ENCODE data around the gene SLC4A8.

Gene SLC4A8

DNA sequence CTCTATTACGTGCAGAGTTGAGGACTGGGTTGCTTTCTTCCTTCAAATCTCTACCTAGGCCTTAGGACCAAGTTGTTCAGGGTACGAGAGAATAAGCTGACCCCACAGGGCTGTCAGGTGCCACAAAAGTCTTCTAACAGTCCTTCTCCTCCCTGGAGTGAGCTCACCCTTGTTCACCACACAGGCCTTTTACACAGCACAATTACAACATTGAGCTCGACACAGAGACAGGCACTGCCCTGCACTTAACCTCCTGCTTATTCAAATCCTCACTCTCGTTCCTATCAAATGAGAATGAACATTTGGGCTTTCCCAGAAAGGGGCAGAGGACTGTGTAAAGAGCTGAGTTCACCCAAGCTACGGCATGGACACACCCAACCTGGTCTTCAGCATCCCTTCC lies 35.8 kb upstream of the SLC4A8 start:
- Histone ChIP-seq H3K9me3 (ENCODE audit: control insufficient read depth in 1 of 2, low read length in 2 of 2) (no peaks in the 10 kb centered on the region), H3K27me3 (ENCODE audit: low read depth, low read length) (no peaks in the 10 kb centered on the region), H3K4me3 (ENCODE audit: low read depth in 1 of 2, low read length in 2 of 2) (no peak overlapping the region), H3K36me3 (ENCODE audit: control insufficient read depth in 1 of 2, insufficient read depth in 2 of 2, low read length in 2 of 2) (no peaks in the 10 kb centered on the region), H3K27ac (ENCODE audit: low read length) (no peak overlapping the region), H3K4me1 (ENCODE audit: control insufficient read depth in 1 of 2, insufficient read depth in 2 of 2, low read length in 2 of 2) (peaks cover 0 to 13% of the 10 kb centered on the region in 2 donors)

DNA sequence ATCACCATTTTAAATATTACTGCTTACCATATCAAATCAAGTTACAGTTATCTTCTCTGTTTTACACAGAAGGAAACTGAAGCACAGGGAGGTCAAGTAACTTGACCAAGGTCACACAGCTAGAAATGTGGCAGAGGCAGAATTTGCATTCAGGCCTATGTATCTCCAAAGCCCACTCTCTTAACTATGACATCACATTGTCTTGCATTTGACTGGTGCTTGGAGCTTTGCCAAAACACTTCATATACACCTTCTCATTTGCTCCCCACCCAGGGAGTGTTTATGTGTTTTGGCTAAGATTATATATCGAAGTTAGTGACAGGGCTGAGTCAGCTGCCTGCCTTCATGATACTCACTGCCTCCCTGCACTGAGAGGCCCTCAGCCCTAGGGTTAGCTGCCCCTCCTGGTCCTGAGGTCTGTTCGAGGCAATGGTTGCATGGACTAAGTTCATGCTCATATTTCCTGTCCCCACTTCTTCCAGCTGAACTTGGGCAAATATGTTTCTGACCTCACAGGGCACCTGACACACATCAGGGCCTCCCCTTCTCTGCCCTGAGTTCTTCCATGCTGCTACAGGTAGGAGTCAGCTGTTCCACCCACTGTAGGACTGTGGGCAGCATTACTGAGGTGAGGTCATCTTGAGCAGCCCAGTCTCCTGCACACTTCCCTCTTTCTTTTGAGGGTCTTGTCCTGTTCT lies 35.2 kb upstream of the SLC4A8 start:
- no peak overlapping the region for H3K27ac ChIP-seq (ENCODE audit: low read length)
- no peak overlapping the region for H3K4me3 ChIP-seq (ENCODE audit: low read depth in 1 of 2, low read length in 2 of 2)

DNA sequence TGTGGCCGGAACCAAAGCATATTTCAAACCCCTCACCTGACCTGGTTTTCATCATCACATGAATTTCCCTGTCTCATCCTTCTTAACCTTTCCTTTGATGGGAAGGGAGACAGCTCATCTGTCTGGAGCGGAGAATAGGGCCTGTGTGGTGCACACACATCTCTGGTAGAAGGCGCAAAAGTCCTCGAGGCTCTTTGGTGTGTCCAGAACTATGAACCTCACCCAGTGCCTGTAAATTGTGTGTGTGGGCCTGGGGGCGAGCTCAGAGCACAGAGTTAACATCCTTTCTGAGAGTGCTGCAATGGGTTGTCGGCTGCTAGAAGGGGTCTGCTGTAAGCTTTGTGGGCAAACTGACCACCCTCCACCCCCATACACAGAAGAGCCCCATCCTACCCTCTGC lies 34.2 kb upstream of the SLC4A8 start:
- no peak overlapping the region for H3K4me3 ChIP-seq (ENCODE audit: low read depth in 1 of 2, low read length in 2 of 2)
- H3K9me3 ChIP-seq (ENCODE audit: control insufficient read depth in 1 of 2, low read length in 2 of 2): no peaks in the 10 kb centered on the region
- no peaks in the 10 kb centered on the region for H3K27me3 ChIP-seq (ENCODE audit: low read depth, low read length)
- H3K27ac ChIP-seq (ENCODE audit: low read length): no peak overlapping the region
- H3K4me1 ChIP-seq (ENCODE audit: control insufficient read depth in 1 of 2, insufficient read depth in 2 of 2, low read length in 2 of 2): peaks cover 0 to 13% of the 10 kb centered on the region in 2 donors
- no peaks in the 10 kb centered on the region for H3K36me3 ChIP-seq (ENCODE audit: control insufficient read depth in 1 of 2, insufficient read depth in 2 of 2, low read length in 2 of 2)

More for the DNA sequence above, 35.2 kb upstream of the SLC4A8 start:
- Histone ChIP-seq H3K36me3 (ENCODE audit: control insufficient read depth in 1 of 2, insufficient read depth in 2 of 2, low read length in 2 of 2) (no peaks in the 10 kb centered on the region), H3K4me1 (ENCODE audit: control insufficient read depth in 1 of 2, insufficient read depth in 2 of 2, low read length in 2 of 2) (peaks cover 0 to 13% of the 10 kb centered on the region in 2 donors), H3K9me3 (ENCODE audit: control insufficient read depth in 1 of 2, low read length in 2 of 2) (no peaks in the 10 kb centered on the region), H3K27me3 (ENCODE audit: low read depth, low read length) (no peaks in the 10 kb centered on the region)

DNA sequence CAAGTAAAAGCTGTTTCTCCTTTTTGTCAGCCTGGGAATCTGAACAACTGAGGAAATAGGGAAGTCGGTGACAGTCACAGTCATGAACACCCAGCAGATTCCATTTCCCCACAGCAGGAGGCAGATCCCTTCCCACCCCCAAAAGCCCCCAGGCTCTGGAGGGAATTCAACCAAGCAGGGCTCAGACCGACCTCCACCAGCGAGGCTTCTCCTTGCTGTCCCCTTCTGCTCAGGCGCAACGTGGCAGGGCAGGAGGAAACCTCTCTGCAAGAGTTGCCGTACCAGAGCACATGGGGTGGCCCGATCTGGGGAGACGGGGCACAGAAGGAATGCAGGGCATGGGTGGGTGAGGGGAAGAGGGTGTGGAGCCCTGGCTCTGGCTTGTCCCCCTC lies 33.7 kb upstream of the SLC4A8 start:
- Histone ChIP-seq H3K36me3 (ENCODE audit: control insufficient read depth in 1 of 2, insufficient read depth in 2 of 2, low read length in 2 of 2) (no peaks in the 10 kb centered on the region), H3K4me1 (ENCODE audit: control insufficient read depth in 1 of 2, insufficient read depth in 2 of 2, low read length in 2 of 2) (peaks cover 0 to 13% of the 10 kb centered on the region in 2 donors), H3K27ac (ENCODE audit: low read length) (peak overlapping the region; percentile 32), H3K27me3 (ENCODE audit: low read depth, low read length) (no peaks in the 10 kb centered on the region), H3K9me3 (ENCODE audit: control insufficient read depth in 1 of 2, low read length in 2 of 2) (no peaks in the 10 kb centered on the region), H3K4me3 (ENCODE audit: low read depth in 1 of 2, low read length in 2 of 2) (peak overlapping the region; percentile 50 to 65)

DNA sequence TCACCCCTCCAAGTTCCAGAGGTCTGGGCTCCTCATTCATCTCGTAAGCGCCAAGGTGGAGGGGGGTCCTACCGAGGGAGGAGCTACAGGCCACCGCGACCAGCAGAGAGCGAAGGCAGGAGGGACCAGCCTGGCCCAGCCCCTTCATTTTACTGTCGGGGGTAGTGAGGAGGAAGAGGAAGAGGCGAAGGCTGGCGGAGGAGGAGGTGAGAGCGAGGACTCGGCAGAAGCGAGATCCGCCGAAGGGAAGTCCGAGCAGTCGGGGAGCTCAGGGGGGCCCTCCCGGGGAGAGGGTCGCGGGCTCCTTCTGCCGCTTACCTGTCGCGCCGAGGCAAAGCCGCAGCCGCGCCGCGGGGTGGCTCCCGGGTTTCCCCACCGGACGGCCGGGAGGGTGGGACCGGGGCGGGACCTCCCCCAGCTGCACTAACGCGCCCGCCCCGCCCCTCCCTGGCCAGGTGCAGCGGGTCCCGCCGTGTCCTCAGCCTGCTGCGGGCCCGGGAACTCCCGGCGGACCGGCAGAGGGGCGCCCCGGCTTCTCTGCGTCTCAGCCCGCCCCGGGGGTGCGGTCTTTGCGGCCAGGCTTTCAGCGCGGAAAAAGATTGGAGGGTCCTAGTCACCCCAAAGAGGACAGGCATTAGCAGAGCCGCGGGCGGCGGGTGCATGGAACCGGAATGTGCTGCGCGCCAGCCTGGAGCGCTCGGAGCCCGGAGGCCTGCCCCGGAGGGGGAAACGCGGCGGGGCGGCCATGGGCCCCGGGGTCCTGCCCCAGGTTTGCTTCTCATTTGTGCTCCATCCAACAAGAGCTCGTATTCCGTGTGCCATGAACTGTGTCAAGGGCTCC lies 33.1 kb upstream of the SLC4A8 start, which contains the start of gene GALNT6:
GALNT6 (minus strand) TSS at position 124 of the 841 bp plus-strand sequence. CDS start 11,625 bp downstream, outside the sequence.
- Histone ChIP-seq H3K4me1 (ENCODE audit: control insufficient read depth in 1 of 2, insufficient read depth in 2 of 2, low read length in 2 of 2) (peaks cover 0 to 13% of the 10 kb centered on the region in 2 donors), H3K27me3 (ENCODE audit: low read depth, low read length) (no peaks in the 10 kb centered on the region)

DNA sequence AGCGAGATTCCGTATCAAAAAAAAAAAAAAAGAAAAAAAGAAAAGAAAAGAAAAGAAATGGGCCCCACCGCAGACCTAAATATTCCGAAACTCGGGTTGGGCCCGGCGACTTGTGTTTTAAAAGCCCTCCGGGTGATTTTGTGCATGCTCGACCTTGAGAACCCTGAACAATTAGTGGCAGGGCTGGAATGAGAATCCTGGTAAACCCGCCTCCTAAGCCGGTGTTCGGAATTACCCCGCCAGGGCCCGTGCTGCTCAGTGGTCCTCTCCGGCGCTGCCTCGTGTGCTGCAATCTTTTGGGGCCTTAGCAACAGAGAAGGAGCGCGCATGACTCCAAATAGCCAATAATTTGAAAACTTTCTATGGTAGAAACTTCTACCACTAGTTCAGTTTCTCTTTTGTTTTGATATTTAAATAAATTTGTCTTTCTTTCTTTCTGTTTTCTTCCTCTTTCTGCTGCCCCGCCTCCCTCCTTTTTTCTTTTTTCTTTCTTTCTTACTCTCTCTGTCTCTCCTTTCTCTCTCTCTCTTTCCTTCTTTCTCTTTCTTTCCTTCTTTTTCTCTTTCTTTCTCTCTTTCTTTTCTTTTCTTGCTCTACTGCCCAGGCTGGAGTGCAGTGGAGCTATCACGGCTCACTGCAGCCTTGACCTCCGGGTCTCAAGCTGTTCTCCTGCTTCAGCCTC lies 31.9 kb upstream of the SLC4A8 start:
- no peak overlapping the region for H3K27ac ChIP-seq (ENCODE audit: low read length)
- no peaks in the 10 kb centered on the region for H3K9me3 ChIP-seq (ENCODE audit: control insufficient read depth in 1 of 2, low read length in 2 of 2)
- peaks cover 0 to 13% of the 10 kb centered on the region in 2 donors for H3K4me1 ChIP-seq (ENCODE audit: control insufficient read depth in 1 of 2, insufficient read depth in 2 of 2, low read length in 2 of 2)
- no peaks in the 10 kb centered on the region for H3K27me3 ChIP-seq (ENCODE audit: low read depth, low read length)
- no peaks in the 10 kb centered on the region for H3K36me3 ChIP-seq (ENCODE audit: control insufficient read depth in 1 of 2, insufficient read depth in 2 of 2, low read length in 2 of 2)
- H3K4me3 ChIP-seq (ENCODE audit: low read depth in 1 of 2, low read length in 2 of 2): peak overlapping the region in 1 of 2 donors; percentile 28

More for the DNA sequence above, 33.1 kb upstream of the SLC4A8 start, which contains the start of gene GALNT6:
- peak within 1 kb of the TSS; percentile 50 to 65 for H3K4me3 ChIP-seq (ENCODE audit: low read depth in 1 of 2, low read length in 2 of 2)
- H3K36me3 ChIP-seq (ENCODE audit: control insufficient read depth in 1 of 2, insufficient read depth in 2 of 2, low read length in 2 of 2): no peaks in the 10 kb centered on the region
- peak within 1 kb of the TSS; percentile 32 for H3K27ac ChIP-seq (ENCODE audit: low read length)
- no peaks in the 10 kb centered on the region for H3K9me3 ChIP-seq (ENCODE audit: control insufficient read depth in 1 of 2, low read length in 2 of 2)

DNA sequence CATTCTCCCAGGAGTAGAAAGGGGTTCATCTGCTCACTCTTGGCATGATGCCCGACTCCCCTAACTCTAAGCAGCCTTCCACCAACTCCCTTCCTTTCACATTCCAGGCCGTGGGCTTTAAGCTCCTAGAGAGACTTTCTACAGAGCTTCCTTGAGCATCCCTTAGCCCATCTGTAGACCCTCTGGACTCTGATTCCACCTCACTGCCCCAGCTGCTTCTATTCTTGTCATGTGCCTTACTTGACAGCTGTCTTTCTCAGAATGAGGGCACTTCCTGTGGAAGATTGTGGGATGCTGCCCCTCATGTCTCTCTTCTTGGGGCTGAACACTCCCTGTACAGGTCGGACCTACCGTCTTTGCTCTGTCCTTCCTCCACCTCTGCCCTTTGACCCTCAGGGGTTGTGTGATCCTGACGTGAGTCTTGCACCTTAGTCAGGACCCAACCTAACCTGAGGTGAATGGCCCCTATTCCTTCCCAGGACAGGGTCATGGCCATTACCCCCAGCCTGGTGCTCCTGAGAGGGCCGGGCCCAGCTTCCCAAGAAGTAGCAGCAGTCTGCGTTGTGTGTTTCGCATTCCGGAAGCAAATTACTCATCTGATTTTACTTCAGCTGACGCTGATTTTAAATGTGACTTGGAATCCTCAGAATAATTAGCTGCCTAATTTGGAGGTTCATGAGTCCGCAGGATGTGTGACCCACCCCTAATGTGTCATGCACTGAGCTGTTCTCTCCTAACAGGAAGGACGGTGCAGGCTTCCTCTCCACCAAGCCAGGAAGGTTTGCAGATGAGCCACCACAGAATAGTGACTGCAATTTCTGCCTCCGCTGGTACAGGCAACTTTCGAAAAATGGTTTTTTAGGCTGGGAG lies 30.7 kb upstream of the SLC4A8 start:
- Histone ChIP-seq H3K27me3 (ENCODE audit: low read depth, low read length) (no peaks in the 10 kb centered on the region), H3K9me3 (ENCODE audit: control insufficient read depth in 1 of 2, low read length in 2 of 2) (no peaks in the 10 kb centered on the region), H3K36me3 (ENCODE audit: control insufficient read depth in 1 of 2, insufficient read depth in 2 of 2, low read length in 2 of 2) (no peaks in the 10 kb centered on the region), H3K4me1 (ENCODE audit: control insufficient read depth in 1 of 2, insufficient read depth in 2 of 2, low read length in 2 of 2) (peaks cover 0 to 13% of the 10 kb centered on the region in 2 donors), H3K27ac (ENCODE audit: low read length) (no peak overlapping the region), H3K4me3 (ENCODE audit: low read depth in 1 of 2, low read length in 2 of 2) (peak overlapping the region in 1 of 2 donors; percentile 22)

DNA sequence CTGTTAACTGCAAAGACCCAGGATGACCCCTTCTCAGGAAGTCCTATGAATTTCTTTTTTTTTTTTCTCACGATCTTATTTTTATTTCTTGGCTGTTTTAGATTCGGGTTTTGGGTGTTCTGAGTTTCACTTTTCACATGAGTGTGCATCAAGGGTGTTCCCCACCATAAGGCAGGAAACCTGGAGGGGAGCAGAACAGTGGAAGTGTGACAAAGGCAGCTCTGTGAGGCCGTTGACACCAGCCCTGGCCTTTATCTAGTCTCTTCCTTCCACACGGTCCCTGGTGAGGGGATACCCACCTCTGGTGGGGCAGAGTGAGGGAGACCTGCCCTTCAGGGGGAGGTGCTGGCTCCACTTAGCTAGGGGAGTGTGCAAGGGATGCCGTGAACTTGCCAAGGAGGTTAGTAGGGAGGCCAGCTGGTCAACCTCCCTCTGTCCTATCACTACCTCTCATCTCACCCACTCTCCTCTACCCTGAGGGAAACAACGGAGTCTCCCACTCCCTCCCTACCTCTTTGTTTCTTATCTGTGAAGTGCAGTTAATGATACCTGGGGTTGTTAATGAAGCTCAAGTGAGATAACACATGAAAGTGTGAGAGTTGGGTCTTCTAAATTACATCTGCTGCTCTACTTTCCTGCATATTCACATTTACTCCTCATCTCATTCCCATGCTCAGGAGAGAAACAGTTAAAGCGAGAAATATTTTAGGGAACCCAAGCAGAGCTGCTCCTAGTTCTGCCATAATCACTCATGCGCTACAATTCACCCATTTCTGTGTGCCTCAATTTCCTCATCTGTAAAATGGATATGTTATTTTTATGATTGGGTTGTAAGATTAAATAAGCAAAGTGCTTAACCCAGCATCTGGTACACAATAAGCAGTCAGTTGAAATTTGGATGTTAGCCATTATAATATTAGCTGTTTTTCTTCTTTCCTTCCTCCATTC lies 29.1 kb upstream of the SLC4A8 start:
- Histone ChIP-seq H3K36me3 (ENCODE audit: control insufficient read depth in 1 of 2, insufficient read depth in 2 of 2, low read length in 2 of 2) (no peaks in the 10 kb centered on the region), H3K4me3 (ENCODE audit: low read depth in 1 of 2, low read length in 2 of 2) (no peak overlapping the region), H3K27ac (ENCODE audit: low read length) (no peak overlapping the region), H3K9me3 (ENCODE audit: control insufficient read depth in 1 of 2, low read length in 2 of 2) (no peaks in the 10 kb centered on the region), H3K27me3 (ENCODE audit: low read depth, low read length) (no peaks in the 10 kb centered on the region), H3K4me1 (ENCODE audit: control insufficient read depth in 1 of 2, insufficient read depth in 2 of 2, low read length in 2 of 2) (peaks cover 0 to 13% of the 10 kb centered on the region in 2 donors)

DNA sequence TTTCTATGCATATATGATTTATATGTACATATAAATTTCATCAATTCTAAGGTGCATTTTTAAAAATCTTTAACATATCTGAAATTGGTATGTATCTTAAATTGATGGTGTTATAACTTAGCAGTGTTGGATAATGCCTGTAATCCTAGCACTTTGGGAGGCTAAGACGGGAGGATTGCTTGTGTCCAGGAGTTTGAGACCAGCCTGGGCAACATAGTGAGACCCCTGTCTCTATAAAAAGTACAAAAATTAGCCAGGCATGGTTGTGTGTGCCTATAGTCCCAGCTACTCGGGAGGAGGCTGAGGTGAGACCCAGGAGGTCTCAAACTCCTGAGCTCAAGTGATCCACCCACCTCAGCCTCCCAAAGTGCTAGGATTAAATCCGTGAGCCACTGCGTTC lies 27.0 kb upstream of the SLC4A8 start:
- H3K4me1 ChIP-seq (ENCODE audit: control insufficient read depth in 1 of 2, insufficient read depth in 2 of 2, low read length in 2 of 2): no peaks in the 10 kb centered on the region
- H3K9me3 ChIP-seq (ENCODE audit: control insufficient read depth in 1 of 2, low read length in 2 of 2): no peaks in the 10 kb centered on the region
- no peak overlapping the region for H3K27ac ChIP-seq (ENCODE audit: low read length)
- H3K4me3 ChIP-seq (ENCODE audit: low read depth in 1 of 2, low read length in 2 of 2): no peak overlapping the region
- H3K36me3 ChIP-seq (ENCODE audit: control insufficient read depth in 1 of 2, insufficient read depth in 2 of 2, low read length in 2 of 2): no peaks in the 10 kb centered on the region
- H3K27me3 ChIP-seq (ENCODE audit: low read depth, low read length): no peaks in the 10 kb centered on the region

DNA sequence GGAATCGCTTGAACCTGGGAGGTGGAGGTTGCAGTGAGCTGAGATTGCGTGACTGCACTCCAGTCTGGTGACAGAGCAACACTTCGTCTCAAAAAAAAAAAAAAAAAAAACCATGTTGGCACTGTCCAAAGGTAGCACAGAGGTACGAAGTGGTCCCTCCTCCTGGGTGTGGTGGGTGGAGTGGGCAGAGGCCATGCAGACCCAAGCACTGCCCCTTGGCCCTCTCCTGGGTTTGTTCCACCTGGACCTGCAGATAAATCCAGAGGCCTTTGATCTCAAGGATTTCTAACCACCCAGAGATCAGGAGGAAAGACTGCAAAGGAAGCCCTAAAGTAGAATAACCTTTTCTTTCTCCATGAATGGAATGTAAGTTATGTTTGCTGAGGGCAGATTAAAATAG lies 24.7 kb upstream of the SLC4A8 start:
- Histone ChIP-seq H3K27me3 (ENCODE audit: low read depth, low read length) (no peaks in the 10 kb centered on the region), H3K9me3 (ENCODE audit: control insufficient read depth in 1 of 2, low read length in 2 of 2) (no peaks in the 10 kb centered on the region), H3K4me3 (ENCODE audit: low read depth in 1 of 2, low read length in 2 of 2) (no peak overlapping the region), H3K4me1 (ENCODE audit: control insufficient read depth in 1 of 2, insufficient read depth in 2 of 2, low read length in 2 of 2) (no peaks in the 10 kb centered on the region), H3K27ac (ENCODE audit: low read length) (no peak overlapping the region), H3K36me3 (ENCODE audit: control insufficient read depth in 1 of 2, insufficient read depth in 2 of 2, low read length in 2 of 2) (no peaks in the 10 kb centered on the region)

All from muscle layer of duodenum (tissue), 2 donors.